ENCODE measurements around the gene SPDYA. TPM values are rescaled to one million over a fixed set of nuclear protein-coding genes. Genes with fewer than 3 reads are reported as not detected.

Gene SPDYA
- total RNA-seq = 10 to 100 TPM in 2 of 5 donors, 1 to 10 TPM in 3; 2.2 to 13.3 (median 3.0) TPM
- 1.8 TPM for total RNA-seq (2013)
- total RNA-seq = 0 to 1.5 (median 0.20) reads per million in 29 experiments

DNA sequence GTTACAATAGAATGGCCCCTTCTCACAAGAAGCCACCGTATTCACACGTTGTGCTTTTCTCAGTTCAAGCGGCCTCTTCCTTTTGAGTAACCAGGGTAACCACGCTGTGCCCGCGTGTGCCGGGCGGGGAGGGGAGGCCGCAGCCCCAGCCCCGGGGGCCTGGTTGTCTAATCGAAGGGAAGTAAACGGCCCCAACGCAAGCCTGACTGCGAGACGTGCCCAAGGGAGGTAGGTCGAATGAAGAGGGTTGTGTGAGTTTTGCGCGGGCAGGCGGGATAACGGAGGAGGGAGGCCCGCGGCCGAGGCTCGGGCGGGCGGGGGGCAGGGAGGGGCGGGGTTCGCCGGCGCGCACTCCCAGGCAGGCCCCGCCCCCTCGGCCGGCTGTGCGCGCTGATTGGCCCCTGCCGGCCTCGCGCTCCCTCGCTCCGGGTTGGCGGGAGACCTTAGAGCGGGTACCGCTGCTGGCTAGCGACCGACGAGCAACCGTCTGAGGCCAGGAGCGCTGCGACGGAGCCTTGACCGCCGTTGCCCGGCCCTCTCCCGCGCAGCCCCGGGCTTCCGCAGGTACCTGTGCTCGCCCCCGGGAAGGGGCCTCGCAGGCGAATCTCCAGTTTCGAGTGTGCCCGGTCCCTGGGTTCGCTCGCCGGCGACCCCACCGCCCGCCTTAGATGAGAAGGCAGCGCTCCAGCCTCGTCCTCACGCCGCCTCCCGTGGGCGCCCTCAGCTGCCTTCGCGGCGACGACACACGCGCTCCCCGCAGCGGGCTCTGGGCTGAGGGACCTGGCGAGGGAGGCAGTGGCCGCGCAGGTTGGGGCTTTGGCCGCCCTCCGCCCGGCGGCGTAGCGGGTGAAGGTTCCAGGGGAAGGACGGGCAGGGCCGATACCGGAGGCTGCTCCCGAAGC lies at the start of gene SPDYA:
SPDYA (plus strand) TSS at position 451 of the 902 bp plus-strand sequence. CDS start 5,181 bp downstream, outside the sequence.
- Histone ChIP-seq H3K4me3 (ENCODE audit: control insufficient read depth in 1 of 2, extremely low read depth in 1 of 2, low read length in 1 of 2) (peak within 1 kb of the TSS; percentile 57 to 66), H3K27me3 (replicated peaks in 1 of 2; ENCODE audit: control insufficient read depth in 2 of 2, extremely low read depth in 1 of 2, insufficient read depth in 2 of 2, low read length in 1 of 2) (no peaks in the 10 kb centered on the region), H3K9me3 (no peaks in the 10 kb centered on the region), H3K4me1 (ENCODE audit: control insufficient read depth in 1 of 2, extremely low read depth in 1 of 2, insufficient read depth in 2 of 2, low read length in 2 of 2) (peaks cover 3 to 19% of the 10 kb centered on the region in 2 experiments), H3K27ac (ENCODE audit: low read length) (no peak within 1 kb of the TSS), H3K36me3 (ENCODE audit: control insufficient read depth in 2 of 2, extremely low read depth in 1 of 2, insufficient read depth in 1 of 2, low read length in 1 of 2) (peaks cover 0 to under 1% of the 10 kb centered on the region in 2 donors)
- peaks cover 3% of the 10 kb centered on the region for H3K36me3 Mint-ChIP-seq
- ChIA-PET POLR2A (interaction anchor here (0.5 to 1.1 kb wide), 2 partner anchors 60 to 198 kb away, joined by 3 to 6 read pairs; no protein-coding TSS in a partner anchor), CTCF (interaction anchor here (0.6 to 1.4 kb wide), 4 partner anchors 9 to 244 kb away, joined by 3 read pairs; no protein-coding TSS in a partner anchor)
- 5% methylated on average over 80 of the region's 97 CpGs for WGBS (ENCODE audit: insufficient coverage)
- DNase-seq = peak; percentile 52 to 88 (median 70)
- peak within 1 kb of the TSS in 1 of 2 donors; percentile 64 for H3K27ac Mint-ChIP-seq
- peak within 1 kb of the TSS; percentile 77 to 80 (median 79) for H3K4me3 Mint-ChIP-seq
- no peaks in the 10 kb centered on the region for H3K27me3 Mint-ChIP-seq
- H3K9me3 Mint-ChIP-seq = no peaks in the 10 kb centered on the region
- peak; percentile 84 to 96 (median 96) for ATAC-seq (replicated peaks in 1 of 4)
- H3K4me1 Mint-ChIP-seq = peaks cover 6 to 17% (median 17%) of the 10 kb centered on the region in 3 donors

DNA sequence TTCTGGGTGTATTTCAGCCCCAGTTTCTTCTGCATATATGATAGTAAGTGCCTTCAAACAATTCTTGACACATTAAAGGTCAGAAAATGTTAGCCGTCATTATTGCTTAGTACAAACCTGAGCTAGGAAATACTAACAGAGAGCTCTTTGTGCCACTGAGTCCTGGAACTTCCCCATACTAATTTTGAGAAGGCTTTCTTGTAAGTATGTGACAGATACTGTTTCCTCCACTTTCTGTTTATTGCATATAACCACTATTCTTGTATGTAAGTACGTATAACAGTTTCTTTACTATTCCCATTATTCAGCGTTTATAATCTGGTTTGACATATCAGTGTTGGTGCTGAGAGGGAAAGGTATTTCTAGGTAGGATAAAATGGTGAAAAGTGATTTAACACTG lies 49.2 kb upstream of the SPDYA start:
- WGBS (ENCODE audit: insufficient coverage) = no CpG with 5 or more reads among the region's 3 CpGs

GRCh38 chr2:28764909-28765711 lies 45.5 kb upstream of the SPDYA start:
- no peaks in the 10 kb centered on the region for H3K27me3 ChIP-seq (replicated peaks in 1 of 2; ENCODE audit: control insufficient read depth in 2 of 2, extremely low read depth in 1 of 2, insufficient read depth in 2 of 2, low read length in 1 of 2)
- no peak for ATAC-seq (replicated peaks in 1 of 4)
- H3K4me1 ChIP-seq (ENCODE audit: control insufficient read depth in 1 of 2, extremely low read depth in 1 of 2, insufficient read depth in 2 of 2, low read length in 2 of 2) = peaks cover 4 to 37% of the 10 kb centered on the region in 2 experiments
- whole genome bisulfite sequencing (ENCODE audit: insufficient coverage) = 100% methylated on average over 5 of the region's 8 CpGs
- H3K4me3 ChIP-seq (ENCODE audit: control insufficient read depth in 1 of 2, extremely low read depth in 1 of 2, low read length in 1 of 2) = no peak overlapping the region
- no peak for DNase-seq
- H3K9me3 Mint-ChIP-seq = no peaks in the 10 kb centered on the region
- H3K4me1 Mint-ChIP-seq = peaks cover 89 to 96% (median 95%) of the 10 kb centered on the region in 3 donors
- POLR2A ChIA-PET = interaction anchor here in 1 of 2 donors (0.6 kb wide), 1 partner anchor 59 kb away, joined by 3 read pairs; no protein-coding TSS in a partner anchor
- H3K36me3 ChIP-seq (ENCODE audit: control insufficient read depth in 2 of 2, extremely low read depth in 1 of 2, insufficient read depth in 1 of 2, low read length in 1 of 2) = peaks cover 0 to 6% of the 10 kb centered on the region in 2 donors
- CTCF ChIA-PET = interaction anchor here in 1 of 2 donors (0.6 to 1.4 kb wide), 2 partner anchors 32 to 171 kb away, joined by 5 read pairs; no protein-coding TSS in a partner anchor
- peak overlapping the region in 1 of 2 donors; percentile 2 for H3K27ac Mint-ChIP-seq
- no peak overlapping the region for H3K27ac ChIP-seq (ENCODE audit: low read length)
- peaks cover 21% of the 10 kb centered on the region for H3K36me3 Mint-ChIP-seq
- H3K9me3 ChIP-seq = no peaks in the 10 kb centered on the region
- H3K4me3 Mint-ChIP-seq = peak overlapping the region; percentile 7 to 47 (median 15)
- no peaks in the 10 kb centered on the region for H3K27me3 Mint-ChIP-seq

More for the DNA sequence above, 49.2 kb upstream of the SPDYA start:
- Histone ChIP-seq H3K36me3 (ENCODE audit: control insufficient read depth in 2 of 2, extremely low read depth in 1 of 2, insufficient read depth in 1 of 2, low read length in 1 of 2) (peaks cover 4 to 19% of the 10 kb centered on the region in 2 donors), H3K4me3 (ENCODE audit: control insufficient read depth in 1 of 2, extremely low read depth in 1 of 2, low read length in 1 of 2) (no peak overlapping the region), H3K4me1 (ENCODE audit: control insufficient read depth in 1 of 2, extremely low read depth in 1 of 2, insufficient read depth in 2 of 2, low read length in 2 of 2) (peaks cover 11 to 40% of the 10 kb centered on the region in 2 experiments), H3K27ac (ENCODE audit: low read length) (no peak overlapping the region), H3K9me3 (no peaks in the 10 kb centered on the region), H3K27me3 (replicated peaks in 1 of 2; ENCODE audit: control insufficient read depth in 2 of 2, extremely low read depth in 1 of 2, insufficient read depth in 2 of 2, low read length in 1 of 2) (no peaks in the 10 kb centered on the region)
- peaks cover 26% of the 10 kb centered on the region for H3K36me3 Mint-ChIP-seq
- H3K9me3 Mint-ChIP-seq = no peaks in the 10 kb centered on the region
- CTCF ChIA-PET = interaction anchor here in 1 of 2 donors (1.1 to 2.4 kb wide), 2 partner anchors 167 to 194 kb away, joined by 3 to 10 read pairs; no protein-coding TSS in a partner anchor
- H3K27ac Mint-ChIP-seq = no peak overlapping the region
- ATAC-seq (replicated peaks in 1 of 4) (no peak), DNase-seq (no peak)
- peak overlapping the region in 1 of 3 donors; percentile 39 for H3K4me3 Mint-ChIP-seq
- POLR2A ChIA-PET = interaction anchor here in 1 of 2 donors (0.5 to 1.2 kb wide), 5 partner anchors 9 to 168 kb away, joined by 3 to 5 read pairs (median 3); partner anchors contain the start of gene PPP1CB
- peaks cover 88 to 92% (median 88%) of the 10 kb centered on the region in 3 donors for H3K4me1 Mint-ChIP-seq
- H3K27me3 Mint-ChIP-seq = no peaks in the 10 kb centered on the region

DNA sequence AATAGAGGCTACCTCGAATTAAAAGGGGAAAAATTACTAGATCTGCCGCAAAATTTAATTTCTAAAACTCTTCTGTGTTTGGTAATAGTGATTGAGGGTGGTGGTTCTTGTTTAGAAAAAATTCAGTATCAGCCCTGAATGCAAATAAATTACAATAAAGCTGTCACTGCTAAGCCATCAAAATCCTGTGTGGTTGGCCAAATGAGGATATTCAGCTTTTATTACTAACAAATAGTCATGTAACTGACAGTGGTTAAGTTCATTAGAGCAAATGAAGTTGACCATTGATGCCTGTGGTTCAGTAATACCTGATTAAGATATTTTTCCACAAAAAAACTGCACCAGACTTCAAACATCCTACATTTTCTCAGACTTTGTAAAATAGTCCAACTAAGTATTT lies 44.6 kb upstream of the SPDYA start:
- CTCF ChIA-PET = interaction anchor here in 1 of 2 donors (0.6 to 1.4 kb wide), 2 partner anchors 33 to 172 kb away, joined by 5 read pairs; no protein-coding TSS in a partner anchor
- H3K4me1 Mint-ChIP-seq = peaks cover 90 to 97% (median 95%) of the 10 kb centered on the region in 3 donors
- Histone ChIP-seq H3K9me3 (no peaks in the 10 kb centered on the region), H3K4me1 (ENCODE audit: control insufficient read depth in 1 of 2, extremely low read depth in 1 of 2, insufficient read depth in 2 of 2, low read length in 2 of 2) (peaks cover 3 to 34% of the 10 kb centered on the region in 2 experiments), H3K4me3 (ENCODE audit: control insufficient read depth in 1 of 2, extremely low read depth in 1 of 2, low read length in 1 of 2) (no peak overlapping the region), H3K27ac (ENCODE audit: low read length) (no peak overlapping the region), H3K36me3 (ENCODE audit: control insufficient read depth in 2 of 2, extremely low read depth in 1 of 2, insufficient read depth in 1 of 2, low read length in 1 of 2) (peaks cover 0 to 3% of the 10 kb centered on the region in 2 donors), H3K27me3 (replicated peaks in 1 of 2; ENCODE audit: control insufficient read depth in 2 of 2, extremely low read depth in 1 of 2, insufficient read depth in 2 of 2, low read length in 1 of 2) (no peaks in the 10 kb centered on the region)
- POLR2A ChIA-PET = no interaction called here
- WGBS (ENCODE audit: insufficient coverage) = no CpG with 5 or more reads among the region's 2 CpGs
- H3K9me3 Mint-ChIP-seq = no peaks in the 10 kb centered on the region
- H3K4me3 Mint-ChIP-seq = no peak overlapping the region
- DNase-seq (no peak), ATAC-seq (replicated peaks in 1 of 4) (no peak)
- no peaks in the 10 kb centered on the region for H3K27me3 Mint-ChIP-seq
- H3K27ac Mint-ChIP-seq = no peak overlapping the region
- H3K36me3 Mint-ChIP-seq = peaks cover 17% of the 10 kb centered on the region

DNA sequence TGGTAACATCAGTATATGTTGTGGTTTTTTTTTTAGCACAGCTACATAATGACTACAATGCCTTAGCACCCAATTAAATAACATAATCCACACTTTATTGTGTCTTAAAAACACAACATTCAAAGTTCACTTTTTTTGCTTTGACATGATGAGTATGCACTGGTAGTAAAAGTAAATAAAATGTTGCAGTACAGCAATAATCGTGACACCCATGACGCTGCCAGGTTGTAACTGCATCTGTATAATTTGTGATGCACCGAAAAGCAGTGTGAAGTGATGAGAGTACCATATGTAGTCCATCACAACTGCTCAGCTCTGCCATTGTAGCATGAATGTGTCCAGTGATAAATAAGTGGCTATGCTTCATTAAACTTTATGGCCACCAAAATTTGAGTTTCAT lies 43.3 kb upstream of the SPDYA start:
- no peaks in the 10 kb centered on the region for H3K27me3 Mint-ChIP-seq
- Histone ChIP-seq H3K9me3 (no peaks in the 10 kb centered on the region), H3K4me3 (ENCODE audit: control insufficient read depth in 1 of 2, extremely low read depth in 1 of 2, low read length in 1 of 2) (no peak overlapping the region), H3K36me3 (ENCODE audit: control insufficient read depth in 2 of 2, extremely low read depth in 1 of 2, insufficient read depth in 1 of 2, low read length in 1 of 2) (no peaks in the 10 kb centered on the region), H3K27ac (ENCODE audit: low read length) (no peak overlapping the region), H3K27me3 (replicated peaks in 1 of 2; ENCODE audit: control insufficient read depth in 2 of 2, extremely low read depth in 1 of 2, insufficient read depth in 2 of 2, low read length in 1 of 2) (no peaks in the 10 kb centered on the region), H3K4me1 (ENCODE audit: control insufficient read depth in 1 of 2, extremely low read depth in 1 of 2, insufficient read depth in 2 of 2, low read length in 2 of 2) (peaks cover 5 to 32% of the 10 kb centered on the region in 2 experiments)
- no peak overlapping the region for H3K4me3 Mint-ChIP-seq
- H3K27ac Mint-ChIP-seq = no peak overlapping the region
- no peak for ATAC-seq (replicated peaks in 1 of 4)
- peaks cover 90 to 97% (median 95%) of the 10 kb centered on the region in 3 donors for H3K4me1 Mint-ChIP-seq
- POLR2A ChIA-PET = interaction anchor here (0.6 to 1.6 kb wide), 4 partner anchors 12 to 173 kb away, joined by 4 to 9 read pairs (median 6); no protein-coding TSS in a partner anchor
- H3K9me3 Mint-ChIP-seq = no peaks in the 10 kb centered on the region
- CTCF ChIA-PET = interaction anchor here in 1 of 2 donors (0.6 kb wide), 1 partner anchor 17 kb away, joined by 8 read pairs; no protein-coding TSS in a partner anchor
- no peak for DNase-seq
- WGBS (ENCODE audit: insufficient coverage) = 94% methylated on average over 2 of the region's 3 CpGs
- H3K36me3 Mint-ChIP-seq = peaks cover 11% of the 10 kb centered on the region

Data from T-cell (primary cell).